Ectodermal cell (in vitro differentiated cells): ENCODE data around the gene KIAA1671.

Experiments
- H3K27ac ChIP-seq: 2 replicates; pipeline ENCODE4 v1.7.0; 2013; ENCODE audit warnings: mild to moderate bottlenecking, low read depth, low read length; ENCODE audit not compliant: insufficient read depth, poor library complexity, severe bottlenecking
- H3K27me3 ChIP-seq: 2 replicates; pipeline ENCODE4 v1.7.0; 2013; ENCODE audit warnings: mild to moderate bottlenecking, low read length; ENCODE audit not compliant: insufficient read depth, control insufficient read depth, poor library complexity, severe bottlenecking
- H3K36me3 ChIP-seq: one replicate; pipeline ENCODE4 v1.7.0; 2013; ENCODE audit warnings: low read length; ENCODE audit not compliant: control insufficient read depth, insufficient read depth
- H3K4me1 ChIP-seq: one replicate; pipeline ENCODE4 v1.7.0; 2013; ENCODE audit warnings: low read length; ENCODE audit not compliant: control insufficient read depth, insufficient read depth
- H3K4me3 ChIP-seq: 2 replicates; pipeline ENCODE4 v1.7.0; 2013; ENCODE audit warnings: low read depth, low read length, control low read depth; ENCODE audit not compliant: insufficient read depth
- H3K9me3 ChIP-seq: 2 replicates; pipeline ENCODE4 v1.7.0; 2013; ENCODE audit warnings: mild to moderate bottlenecking, low read length, moderate library complexity; ENCODE audit not compliant: control insufficient read depth
- WGBS, 2 experiments: methylation state at CpG; one replicate each; pipeline ENCODE4 v1.1.7; 2013; ENCODE audit warnings: missing lambda C conversion rate in 2 of 2; 5-methylcytosine and 5-hydroxymethylcytosine counted together

The KIAA1671 gene

GRCh38 chr22:25162561-25162960 lies 210.0 kb downstream of the KIAA1671 start:
- H3K27me3 ChIP-seq: no peaks in the 10 kb centered on the region
- no peaks in the 10 kb centered on the region for H3K9me3 ChIP-seq
- no peaks in the 10 kb centered on the region for H3K36me3 ChIP-seq
- H3K4me1 ChIP-seq: peaks cover 5% of the 10 kb centered on the region
- 88 to 94% methylated on average over 1 of the region's 1 CpG for WGBS, 2 experiments
- H3K4me3 ChIP-seq: no peak overlapping the region
- H3K27ac ChIP-seq: no peak overlapping the region

- Histone ChIP-seq H3K36me3 (no peaks in the 10 kb centered on the region), H3K27ac (no peak overlapping the region), H3K27me3 (no peaks in the 10 kb centered on the region), H3K4me3 (no peak overlapping the region), H3K4me1 (peaks cover 5% of the 10 kb centered on the region), H3K9me3 (no peaks in the 10 kb centered on the region)
- 93 to 94% methylated on average over 10 of the region's 10 CpGs for WGBS, 2 experiments
Observed at GRCh38 chr22:25165785-25166184, 213.3 kb downstream of the KIAA1671 start.

- WGBS, 2 experiments: 74 to 81% methylated on average over 9 of the region's 9 CpGs
- Histone ChIP-seq H3K27me3 (no peaks in the 10 kb centered on the region), H3K9me3 (no peaks in the 10 kb centered on the region), H3K4me3 (no peak overlapping the region), H3K36me3 (no peaks in the 10 kb centered on the region), H3K27ac (no peak overlapping the region), H3K4me1 (peaks cover 5% of the 10 kb centered on the region)
Observed at GRCh38 chr22:25166266-25167040, 213.9 kb downstream of the KIAA1671 start.

GRCh38 chr22:25167082-25167481 lies 214.6 kb downstream of the KIAA1671 start:
- Histone ChIP-seq H3K36me3 (no peaks in the 10 kb centered on the region), H3K27ac (no peak overlapping the region), H3K9me3 (no peaks in the 10 kb centered on the region), H3K4me1 (peaks cover 5% of the 10 kb centered on the region), H3K4me3 (no peak overlapping the region), H3K27me3 (no peaks in the 10 kb centered on the region)
- WGBS, 2 experiments: 87 to 90% methylated on average over 7 of the region's 7 CpGs

- Histone ChIP-seq H3K4me3 (no peak overlapping the region), H3K27ac (no peak overlapping the region), H3K27me3 (no peaks in the 10 kb centered on the region), H3K4me1 (peaks cover 5% of the 10 kb centered on the region), H3K9me3 (no peaks in the 10 kb centered on the region), H3K36me3 (no peaks in the 10 kb centered on the region)
- WGBS, 2 experiments: 87 to 88% methylated on average over 14 of the region's 14 CpGs
Observed at GRCh38 chr22:25167834-25168601, 215.5 kb downstream of the KIAA1671 start.

GRCh38 chr22:25169278-25170031 lies 216.9 kb downstream of the KIAA1671 start:
- no peaks in the 10 kb centered on the region for H3K9me3 ChIP-seq
- H3K27me3 ChIP-seq: no peaks in the 10 kb centered on the region
- 91 to 92% methylated on average over 17 of the region's 17 CpGs for WGBS, 2 experiments
- H3K27ac ChIP-seq: no peak overlapping the region
- peaks cover 5% of the 10 kb centered on the region for H3K4me1 ChIP-seq
- peaks cover 4% of the 10 kb centered on the region for H3K36me3 ChIP-seq
- H3K4me3 ChIP-seq: no peak overlapping the region

- WGBS, 2 experiments: 96% methylated on average over 16 of the region's 16 CpGs
- Histone ChIP-seq H3K4me3 (no peak overlapping the region), H3K9me3 (no peaks in the 10 kb centered on the region)
Observed at GRCh38 chr22:25170426-25170980, 218.0 kb downstream of the KIAA1671 start.

GRCh38 chr22:25172153-25172552 lies 219.6 kb downstream of the KIAA1671 start:
- Histone ChIP-seq H3K27ac (no peak overlapping the region), H3K9me3 (no peaks in the 10 kb centered on the region), H3K36me3 (peaks cover 12% of the 10 kb centered on the region), H3K4me3 (no peak overlapping the region), H3K27me3 (no peaks in the 10 kb centered on the region), H3K4me1 (no peaks in the 10 kb centered on the region)
- 81 to 84% methylated on average over 5 of the region's 5 CpGs for WGBS, 2 experiments

More at GRCh38 chr22:25170426-25170980, 218.0 kb downstream of the KIAA1671 start:
- H3K36me3 ChIP-seq: peaks cover 12% of the 10 kb centered on the region
- peaks cover 5% of the 10 kb centered on the region for H3K4me1 ChIP-seq
- no peaks in the 10 kb centered on the region for H3K27me3 ChIP-seq
- H3K27ac ChIP-seq: no peak overlapping the region

- H3K4me1 ChIP-seq: no peaks in the 10 kb centered on the region
- H3K36me3 ChIP-seq: peaks cover 14% of the 10 kb centered on the region
- H3K9me3 ChIP-seq: no peaks in the 10 kb centered on the region
- H3K4me3 ChIP-seq: no peak overlapping the region
- no peak overlapping the region for H3K27ac ChIP-seq
- WGBS, 2 experiments: 94 to 95% methylated on average over 13 of the region's 13 CpGs
- no peaks in the 10 kb centered on the region for H3K27me3 ChIP-seq
Observed at GRCh38 chr22:25174156-25174887, 221.8 kb downstream of the KIAA1671 start.
